IMR-90 (cell line): Measurements from ENCODE around the gene LYRM4. TPM values are rescaled to one million over a fixed set of nuclear protein-coding genes. Genes with fewer than 3 reads are reported as not detected.

Source experiments
- ATAC-seq: fragments of 200-7000 bp; cut with Tn5 transposase; 2 replicates; pipeline ENCODE4 v1.9.1; 2020; ENCODE audit warnings: low read depth, mild to moderate bottlenecking, moderate library complexity
- BruUV-seq: library from RNA; stranded (reverse); fragments of 400-500 nt; replicated peaks from 2 replicates; lab custom pipeline; 2021; lab: Mats Ljungman, UMichigan
- CTCF ChIA-PET: fragments of 300-600 bp; formaldehyde crosslinking; extraction: SDS; loops from one replicate; lab custom pipeline; 2021; ENCODE audit warnings: antibody characterized with exemption; lab: Yijun Ruan, JAX
- POLR2A ChIA-PET: fragments of 300-600 bp; sonication (Branson Sonifier 250); formaldehyde crosslinking; loops from one replicate; lab custom pipeline; 2022; ENCODE audit warnings: antibody characterized with exemption; ENCODE audit not compliant: unreplicated experiment; lab: Charles Lee
- DNase-seq: peaks from one replicate; pipeline ENCODE4 v3.0.0; 2013
- H2AFZ ChIP-seq: replicated peaks from 2 replicates; pipeline ENCODE3; 2013; ENCODE audit warnings: low read length, mild to moderate bottlenecking; ENCODE audit not compliant: poor library complexity
- H2AK5ac ChIP-seq: 2 replicates; pipeline ENCODE4 v1.6.1; 2013; ENCODE audit warnings: low read depth, low read length, inconsistent platforms
- H2AK9ac ChIP-seq: replicated peaks from 2 replicates; pipeline ENCODE3; 2013; ENCODE audit warnings: mild to moderate bottlenecking, low read depth, low read length, moderate library complexity; ENCODE audit not compliant: poor library complexity
- H2BK120ac ChIP-seq: 2 replicates; pipeline ENCODE4 v1.6.1; 2013; ENCODE audit warnings: low read depth, low read length, inconsistent platforms
- H2BK15ac ChIP-seq: 3 replicates; pipeline ENCODE4 v1.6.1; 2013; ENCODE audit warnings: low read depth, low read length, inconsistent platforms
- H2BK20ac ChIP-seq: 2 replicates; pipeline ENCODE4 v1.6.1; 2013; ENCODE audit warnings: low read depth, mild to moderate bottlenecking, inconsistent platforms, low read length, moderate library complexity
- H2BK5ac ChIP-seq: 2 replicates; pipeline ENCODE4 v1.6.1; 2013; ENCODE audit warnings: mild to moderate bottlenecking, low read depth, low read length, inconsistent platforms; ENCODE audit not compliant: poor library complexity, severe bottlenecking
- H3K14ac ChIP-seq: replicated peaks from 2 replicates; pipeline ENCODE4 v1.6.1; 2013; ENCODE audit warnings: low read depth, low read length, inconsistent platforms
- H3K18ac ChIP-seq: 2 replicates; pipeline ENCODE4 v1.6.1; 2013; ENCODE audit warnings: low read depth, low read length, control low read depth
- H3K23ac ChIP-seq: 2 replicates; pipeline ENCODE4 v1.6.1; 2013; ENCODE audit warnings: low read depth, low read length, inconsistent platforms
- H3K27ac ChIP-seq: 2 replicates; pipeline ENCODE4 v1.5.1; 2013; ENCODE audit warnings: mild to moderate bottlenecking, control low read depth, low read length; ENCODE audit not compliant: insufficient read depth
- H3K27me3 ChIP-seq: 2 replicates; pipeline ENCODE4 v1.6.1; 2013; ENCODE audit warnings: low read length; ENCODE audit not compliant: control insufficient read depth, insufficient read depth
- H3K36me3 ChIP-seq: 2 replicates; pipeline ENCODE4 v1.6.1; 2013; ENCODE audit warnings: low read length, mixed read lengths; ENCODE audit not compliant: control insufficient read depth, insufficient read depth
- H3K4ac ChIP-seq: 2 replicates; pipeline ENCODE4 v1.6.1; 2013; ENCODE audit warnings: low read depth, low read length, inconsistent platforms
- H3K4me1 ChIP-seq: 2 replicates; pipeline ENCODE4 v1.6.1; 2013; ENCODE audit warnings: low read length, mixed read lengths; ENCODE audit not compliant: control insufficient read depth, insufficient read depth
- H3K4me2 ChIP-seq: 2 replicates; pipeline ENCODE4 v1.6.1; 2013; ENCODE audit warnings: low read depth, mild to moderate bottlenecking, control low read depth, low read length, moderate library complexity
- H3K4me3 ChIP-seq: 2 replicates; pipeline ENCODE4 v1.5.1; 2013; ENCODE audit warnings: low read depth, mild to moderate bottlenecking, control low read depth, low read length, moderate library complexity; ENCODE audit not compliant: insufficient read depth
- H3K56ac ChIP-seq: 2 replicates; pipeline ENCODE4 v1.6.1; 2013; ENCODE audit warnings: low read length, inconsistent platforms; ENCODE audit not compliant: insufficient read depth; ENCODE audit errors: extremely low read depth
- H3K79me1 ChIP-seq, 2 experiments: 2 replicates each; pipeline ENCODE4 v1.6.1; 2013; ENCODE audit warnings: low read length in 2 of 2, inconsistent platforms in 1 of 2, low read depth in 1 of 2
- H3K9ac ChIP-seq: 2 replicates; pipeline ENCODE4 v1.6.1; 2013; ENCODE audit warnings: low read depth, low read length, control low read depth
- H3K9me1 ChIP-seq: 2 replicates; pipeline ENCODE4 v1.6.1; 2013; ENCODE audit warnings: low read length, inconsistent platforms; ENCODE audit not compliant: insufficient read depth
- H3K9me3 ChIP-seq: 2 replicates; pipeline ENCODE4 v1.6.1; 2013; ENCODE audit warnings: low read length; ENCODE audit not compliant: control insufficient read depth, insufficient read depth
- H4K20me1 ChIP-seq: 2 replicates; pipeline ENCODE4 v1.6.1; 2013; ENCODE audit warnings: low read length, inconsistent platforms; ENCODE audit not compliant: insufficient read depth
- H4K5ac ChIP-seq: 2 replicates; pipeline ENCODE4 v1.6.1; 2013; ENCODE audit warnings: mild to moderate bottlenecking, low read depth, low read length, control low read depth
- H4K8ac ChIP-seq, 2 experiments: 2 replicates each; pipeline ENCODE4 v1.6.1; 2013; ENCODE audit warnings: low read depth in 2 of 2, low read length in 2 of 2, control low read depth in 1 of 2, inconsistent platforms in 1 of 2
- H4K91ac ChIP-seq: 2 replicates; pipeline ENCODE4 v1.6.1; 2013; ENCODE audit warnings: low read depth, low read length, inconsistent platforms; ENCODE audit not compliant: insufficient read depth
- BHLHE40 ChIP-seq: fragments of 150-350 bp; IDR thresholded peaks from 2 replicates; pipeline ENCODE4 v1.6.1; 2016; ENCODE audit warnings: mild to moderate bottlenecking, low read depth, low read length
- CEBPB ChIP-seq: IDR thresholded peaks from 2 replicates; pipeline ENCODE4 v1.6.1; 2012; ENCODE audit warnings: low read depth, low read length, improper control_type of control experiment
- CHD1 ChIP-seq: IDR thresholded peaks from 2 replicates; pipeline ENCODE4 v1.6.1; 2012; ENCODE audit warnings: low read depth, low read length, improper control_type of control experiment
- CTCF ChIP-seq: conservative IDR thresholded peaks from 2 replicates; pipeline ENCODE4 v1.5.1; 2012; ENCODE audit warnings: mild to moderate bottlenecking, low read depth, low read length, improper control_type of control experiment
- ELK1 ChIP-seq: fragments of 150-350 bp; IDR thresholded peaks from 2 replicates; pipeline ENCODE4 v1.6.1; 2016; ENCODE audit warnings: low read depth, mild to moderate bottlenecking, low read length, moderate library complexity, borderline replicate concordance
- FOS ChIP-seq: fragments of 150-350 bp; IDR thresholded peaks from 2 replicates; pipeline ENCODE4 v1.6.1; 2016; ENCODE audit warnings: low read depth, low read length
- MAFK ChIP-seq: IDR thresholded peaks from 2 replicates; pipeline ENCODE4 v1.6.1; 2012; ENCODE audit warnings: low read depth, low read length, improper control_type of control experiment
- MAZ ChIP-seq: IDR thresholded peaks from 2 replicates; pipeline ENCODE4 v1.6.1; 2012; ENCODE audit warnings: low read depth, mild to moderate bottlenecking, low read length, improper control_type of control experiment, moderate library complexity, borderline replicate concordance
- MXI1 ChIP-seq: IDR thresholded peaks from 2 replicates; pipeline ENCODE4 v1.6.1; 2012; ENCODE audit warnings: low read depth, mild to moderate bottlenecking, low read length, moderate library complexity, borderline replicate concordance
- NFE2L2 ChIP-seq: fragments of 150-350 bp; IDR thresholded peaks from 2 replicates; pipeline ENCODE4 v1.6.1; 2016; ENCODE audit warnings: low read depth, mild to moderate bottlenecking, low read length
- POLR2A ChIP-seq: IDR thresholded peaks from 2 replicates; pipeline ENCODE4 v1.6.1; 2012; ENCODE audit warnings: mild to moderate bottlenecking, low read depth, low read length
- RAD21 ChIP-seq: IDR thresholded peaks from 2 replicates; pipeline ENCODE4 v1.6.1; 2012; ENCODE audit warnings: low read length, improper control_type of control experiment
- RCOR1 ChIP-seq: IDR thresholded peaks from 2 replicates; pipeline ENCODE4 v1.6.1; 2012; ENCODE audit warnings: mild to moderate bottlenecking, low read length, improper control_type of control experiment; ENCODE audit not compliant: insufficient replicate concordance
- RFX5 ChIP-seq: IDR thresholded peaks from 2 replicates; pipeline ENCODE4 v1.8.0; 2012; ENCODE audit warnings: low read depth, mild to moderate bottlenecking, low read length, moderate library complexity
- SMC3 ChIP-seq: fragments of 150-350 bp; IDR thresholded peaks from 2 replicates; pipeline ENCODE4 v1.6.1; 2016; ENCODE audit warnings: low read depth, mild to moderate bottlenecking, antibody characterized with exemption, low read length, moderate library complexity
- USF2 ChIP-seq: fragments of 150-350 bp; IDR thresholded peaks from 2 replicates; pipeline ENCODE4 v1.6.1; 2017; ENCODE audit warnings: mild to moderate bottlenecking, antibody characterized with exemption, low read length, low read depth
- WGBS, 2 experiments: methylation state at CpG; one replicate each; pipeline versions ENCODE4 v1.1.5 to v1.1.7; 2013; ENCODE audit warnings: missing lambda C conversion rate in 2 of 2; ENCODE audit not compliant: insufficient read length in 1 of 2; ENCODE audit errors: extremely low coverage in 2 of 2; 5-methylcytosine and 5-hydroxymethylcytosine counted together
- dilution Hi-C: fragments of 300-500 bp; cut with HindIII; formaldehyde crosslinking; loops from one replicate; pipeline ENCODE4 v1.14.3; 2018; ENCODE audit warnings: low sequenced_read_pairs; ENCODE audit not compliant: unreplicated experiment
- in situ Hi-C: fragments of 300-500 bp; cut with MboI; formaldehyde crosslinking; loops from 3 replicates; pipeline ENCODE4 v1.14.3; 2019; ENCODE audit warnings: low sequenced_read_pairs, inconsistent platforms, mixed read lengths
- intact Hi-C: fragments of 100-400 bp; cut with micrococcal nuclease; formaldehyde crosslinking; loops from 2 replicates; pipeline ENCODE4 v1.10.0; 2022
- polyA plus RNA-seq, 3 experiments: library from polyadenylated mRNA; depleted of rRNA; stranded (reverse); fragments of >200 nt; gene quantifications; 2 replicates each; pipeline ENCODE4 v1.2.3, GENCODE V29; 2012; ENCODE audit warnings: low replicate concordance in 1 of 3
- total RNA-seq: library from RNA; depleted of rRNA; stranded (reverse); fragments of >200 nt; gene quantifications from 2 replicates; pipeline ENCODE4 v1.2.3, GENCODE V29; 2012

Gene LYRM4
- total and polyA plus RNA-seq, 2 of the 4 experiments (the other 2 are of a cell fraction) = 11.5 to 26.6 TPM

- POLR2A ChIA-PET = no interaction called here
Observed at GRCh38 chr6:5174244-5174643, 86.5 kb downstream of the LYRM4 start.

More at GRCh38 chr6:5174244-5174643, 86.5 kb downstream of the LYRM4 start:
- Histone ChIP-seq H3K79me1 (no peaks in the 10 kb centered on the region), H4K8ac (no peak overlapping the region), H3K4me1 (peaks cover 2% of the 10 kb centered on the region; the same call in 1 of the 2 replicates), H3K9ac (no peak overlapping the region), H3K23ac (no peak overlapping the region), H3K4me3 (no peak overlapping the region), H4K5ac (no peak overlapping the region), H2BK20ac (no peak overlapping the region), H3K36me3 (no peaks in the 10 kb centered on the region), H3K9me3 (no peaks in the 10 kb centered on the region), H2AK9ac (no peak overlapping the region), H3K27ac (no peak overlapping the region), H3K27me3 (no peaks in the 10 kb centered on the region), H2BK5ac (no peak overlapping the region), H3K56ac (no peak overlapping the region), H2AFZ (no peak overlapping the region), H3K9me1 (peaks cover 6% of the 10 kb centered on the region), H4K91ac (no peak overlapping the region), H3K4ac (no peak overlapping the region), H2BK15ac (no peak overlapping the region), H2BK120ac (no peak overlapping the region), H4K20me1 (no peaks in the 10 kb centered on the region), H2AK5ac (no peak overlapping the region), H3K14ac (no peak overlapping the region), H3K4me2 (peak overlapping the region; percentile 63), H3K18ac (no peak overlapping the region)
- peak; percentile 44; the same call in 1 of the 2 replicates for ATAC-seq
- WGBS, 2 experiments = no CpG with 5 or more reads among the region's 6 CpGs
- no peak for TF ChIP-seq SMC3
- TF ChIP-seq NFE2L2 = no peak
- TF ChIP-seq RCOR1 = no peak
- TF ChIP-seq CEBPB = no peak
- no peak for TF ChIP-seq MAZ
- no peak for TF ChIP-seq CTCF
- TF ChIP-seq RFX5 = no peak
- no peak for TF ChIP-seq MXI1
- TF ChIP-seq ELK1 = no peak
- TF ChIP-seq BHLHE40 = no peak
- no peak for TF ChIP-seq FOS
- TF ChIP-seq CHD1 = no peak
- TF ChIP-seq MAFK = no peak
- no peak for TF ChIP-seq USF2
- no peak for TF ChIP-seq POLR2A
- no peak for TF ChIP-seq RAD21
- in situ Hi-C loops (no loop called here), intact Hi-C loops (no loop called here), dilution Hi-C loops (no loop called here)
- peak; percentile 19 for DNase-seq
- CTCF ChIA-PET = interaction anchor here (1.5 to 1.6 kb wide), 2 partner anchors 9 to 17 kb away, joined by 4 to 5 read pairs; no protein-coding TSS in a partner anchor
- BruUV-seq = no TSS peak
